HG03196 (cell line): ENCODE results near the gene CENPH.
"Not testable (repeated sequence)": the region's sequence is repeated elsewhere in the genome, so short reads cannot be mapped to it uniquely, and the experiment has no call there.

Experiments
- ATAC-seq: cut with Tn5 transposase; IDR thresholded peaks from one replicate; pipeline ENCODE4 v1.9.1; 2021; ENCODE audit not compliant: unreplicated experiment

CENPH gene

DNA sequence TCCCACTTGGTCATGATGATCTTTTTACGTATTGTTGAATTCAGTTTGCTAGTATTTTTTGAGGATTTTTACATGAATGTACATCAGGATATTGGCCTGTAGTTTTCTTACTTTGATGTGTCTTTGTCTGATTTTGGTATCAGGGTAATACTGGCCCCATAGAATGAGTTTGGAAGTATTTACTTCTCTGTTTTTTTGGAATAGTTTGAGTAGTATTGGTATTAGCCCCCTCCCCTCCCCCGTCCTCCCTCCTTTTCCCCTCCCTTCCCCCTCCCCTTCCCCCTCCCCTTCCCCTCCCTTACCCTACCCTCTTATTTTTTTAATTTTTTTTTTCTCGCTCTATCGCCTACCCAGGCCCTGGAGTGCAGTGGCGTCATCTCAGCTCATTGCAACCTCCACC lies 55.6 kb downstream of the CENPH start:
- ATAC-seq = no peak

DNA sequence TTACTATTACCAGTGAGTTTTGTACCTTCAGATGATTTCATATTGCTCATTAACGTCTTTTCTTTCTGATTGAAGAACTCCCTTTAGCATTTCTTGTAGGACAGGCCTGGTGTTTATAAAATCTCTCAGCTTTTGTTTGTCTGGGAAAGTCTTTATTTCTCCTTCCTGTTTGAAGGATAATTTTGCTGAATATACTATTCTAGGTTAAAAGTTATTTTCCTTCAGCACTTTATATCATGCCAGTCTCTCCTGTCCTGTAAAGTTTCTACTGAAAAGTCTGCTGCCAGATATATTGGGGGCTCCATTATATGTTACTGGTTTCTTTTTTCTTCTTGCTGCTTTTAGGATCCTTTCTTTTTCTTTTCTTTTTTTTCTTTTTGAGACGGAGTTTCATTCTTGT lies 58.6 kb downstream of the CENPH start:
- ATAC-seq = no peak

DNA sequence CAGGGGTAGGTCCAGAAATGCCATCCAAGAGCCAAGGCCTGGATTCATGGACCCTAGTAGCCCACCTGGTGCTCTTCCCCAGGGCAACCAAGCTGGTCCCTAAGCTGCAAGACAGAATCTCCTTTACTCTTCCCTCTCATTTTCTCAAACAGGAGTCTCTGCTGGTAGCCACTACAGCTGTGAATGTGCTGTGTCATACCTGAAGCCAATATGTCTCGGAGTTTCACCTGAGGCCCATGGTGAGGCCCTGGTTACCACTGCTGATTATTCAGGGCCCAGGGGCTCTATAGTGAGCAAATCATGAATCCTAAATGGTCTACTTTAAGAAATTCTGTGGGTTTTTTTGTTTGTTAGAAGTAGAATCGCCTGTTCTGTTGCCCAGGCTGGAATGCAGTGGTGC lies 61.2 kb downstream of the CENPH start:
- no peak for ATAC-seq

DNA sequence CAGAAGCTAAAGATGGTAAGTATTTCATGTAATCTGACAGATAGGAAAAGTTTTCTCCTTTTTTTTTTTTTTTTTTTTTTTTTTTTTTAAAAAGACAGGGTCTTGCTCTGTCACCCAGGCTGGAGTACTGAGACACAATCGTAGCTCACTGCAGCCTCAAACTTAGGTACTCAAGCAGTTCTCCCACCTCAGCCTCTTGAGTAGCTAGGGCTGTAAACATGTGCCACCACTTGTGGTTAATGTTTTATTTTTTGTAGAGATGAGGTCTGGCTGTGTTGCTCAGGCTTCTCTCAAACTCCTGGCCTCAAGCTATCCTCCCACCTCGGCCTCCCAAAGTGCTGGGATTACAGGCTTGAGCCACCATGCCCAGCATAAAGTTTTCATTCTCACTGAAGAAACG lies 63.1 kb downstream of the CENPH start:
- ATAC-seq = no peak

DNA sequence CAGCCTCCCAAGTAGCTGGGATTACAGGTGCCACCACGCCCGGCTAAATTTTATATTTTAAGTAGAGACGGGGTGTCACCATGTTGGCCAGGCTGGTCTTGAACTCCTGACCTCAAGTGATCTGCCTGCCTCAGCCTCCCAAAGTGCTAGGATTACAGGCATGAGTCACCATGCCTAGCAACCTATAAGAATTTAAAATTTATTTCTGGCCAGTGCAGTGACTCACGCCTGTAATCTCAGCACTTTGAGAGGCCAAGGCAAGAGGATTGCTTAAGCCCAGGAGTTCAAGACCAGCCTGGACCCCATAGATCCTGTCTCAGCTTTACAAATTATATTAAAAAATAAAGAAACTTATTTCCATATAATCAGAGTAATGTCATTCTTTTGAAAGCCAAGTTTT lies 66.6 kb downstream of the CENPH start:
- ATAC-seq = not testable (repeated sequence)

DNA sequence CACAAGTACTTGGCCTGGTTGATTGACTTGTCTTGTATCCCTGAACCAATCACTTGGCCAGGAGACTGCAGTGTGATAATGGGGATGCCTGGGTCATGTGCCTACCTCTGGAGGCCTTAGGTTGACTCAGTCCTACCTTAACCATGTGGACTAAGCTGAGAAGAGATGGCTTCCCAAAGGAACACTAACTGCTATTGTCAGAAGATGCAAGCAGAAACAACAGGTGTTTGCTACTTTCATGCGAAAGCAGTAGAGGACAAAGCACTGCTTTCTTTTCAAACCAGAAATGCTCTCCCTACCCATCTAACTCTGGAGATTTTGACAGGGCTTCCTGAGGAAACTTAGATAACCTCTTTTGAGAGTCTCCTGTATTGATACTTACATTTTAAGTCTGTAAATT lies 68.2 kb downstream of the CENPH start:
- ATAC-seq = no peak
